H1 (cell line): ENCODE data around the gene METTL21A. TPM values are rescaled to one million over a fixed set of nuclear protein-coding genes. Genes with fewer than 3 reads are reported as not detected.

ENCODE experiments used
- CTCF ChIA-PET: fragments of 300-600 bp; sonication (Branson Sonifier 250); formaldehyde crosslinking; loops from one replicate; lab custom pipeline; 2021; ENCODE audit not compliant: partially characterized antibody; lab: Charles Lee
- POLR2A ChIA-PET: fragments of 300-600 bp; sonication (Branson Sonifier 250); formaldehyde crosslinking; loops from one replicate; lab custom pipeline; 2021; ENCODE audit warnings: inconsistent platforms; ENCODE audit not compliant: partially characterized antibody; lab: Charles Lee
- DNase-seq, 2 experiments: peaks; one replicate each; pipeline versions ENCODE4 v3.0.0 to v3.0.0-alpha.2; 2010 to 2022; ENCODE audit warnings: low spot score in 2 of 2, low read depth in 1 of 2, mixed read lengths in 1 of 2
- FAIRE-seq: peaks from 2 replicates; lab custom pipeline; 2011; peaks lifted over from hg19 to GRCh38; lab: Jason Lieb, UNC
- H2AFZ ChIP-seq: 2 replicates; pipeline ENCODE4 v1.8.1; 2012; ENCODE audit warnings: low read length, inconsistent platforms
- H2AK5ac ChIP-seq: 2 replicates; pipeline ENCODE4 v1.6.1; 2013; ENCODE audit warnings: low read depth, low read length
- H2BK120ac ChIP-seq: replicated peaks from 2 replicates; pipeline ENCODE3; 2013; ENCODE audit warnings: low read depth, low read length, inconsistent platforms
- H2BK12ac ChIP-seq: 2 replicates; pipeline ENCODE4 v1.6.1; 2013; ENCODE audit warnings: low read depth, low read length
- H2BK15ac ChIP-seq: 2 replicates; pipeline ENCODE4 v1.6.1; 2013; ENCODE audit warnings: low read length
- H2BK20ac ChIP-seq: 2 replicates; pipeline ENCODE4 v1.6.1; 2013; ENCODE audit warnings: low read length
- H2BK5ac ChIP-seq: 2 replicates; pipeline ENCODE4 v1.6.1; 2013; ENCODE audit warnings: low read depth, low read length
- H3K14ac ChIP-seq: 2 replicates; pipeline ENCODE4 v1.6.1; 2013; ENCODE audit warnings: inconsistent platforms; ENCODE audit not compliant: insufficient read length
- H3K18ac ChIP-seq: 2 replicates; pipeline ENCODE4 v1.6.1; 2013; ENCODE audit warnings: low read length; ENCODE audit errors: extremely low read depth
- H3K23ac ChIP-seq: 2 replicates; pipeline ENCODE4 v1.6.1; 2013; ENCODE audit warnings: inconsistent platforms; ENCODE audit not compliant: insufficient read length
- H3K23me2 ChIP-seq: 2 replicates; pipeline ENCODE4 v1.6.1; 2013; ENCODE audit warnings: low read depth, low read length
- H3K27ac ChIP-seq: 2 replicates; pipeline ENCODE4 v1.6.1; 2011; ENCODE audit warnings: low read depth, low read length, inconsistent platforms
- H3K27me3 ChIP-seq, 4 experiments: replicated peaks in 1 of 4; 1 replicate in 1 of 4; 2 replicates in 3 of 4; pipeline versions ENCODE4 v1.6.1 to v1.8.1; 2011 to 2013; ENCODE audit warnings: low read length in 3 of 4, mild to moderate bottlenecking in 3 of 4, inconsistent platforms in 2 of 4, mixed read lengths in 2 of 4, moderate library complexity in 1 of 4; ENCODE audit not compliant: control insufficient read depth in 3 of 4, insufficient read depth in 3 of 4; ENCODE audit errors: extremely low read depth in 1 of 4
- H3K36me3 ChIP-seq, 4 experiments: 2 replicates each; pipeline versions ENCODE4 v1.6.1 to v1.8.1; 2011 to 2013; ENCODE audit warnings: mild to moderate bottlenecking in 4 of 4, low read length in 3 of 4, moderate library complexity in 2 of 4, control low read depth in 1 of 4, inconsistent platforms in 1 of 4; ENCODE audit not compliant: insufficient read depth in 4 of 4, control insufficient read depth in 2 of 4
- H3K4ac ChIP-seq: replicated peaks from 2 replicates; pipeline ENCODE3; 2013; ENCODE audit warnings: low read length, low read depth, mixed read lengths, inconsistent platforms; ENCODE audit not compliant: insufficient read length
- H3K4me1 ChIP-seq, 4 experiments: replicated peaks in 1 of 4; 1 replicate in 1 of 4; 2 replicates in 3 of 4; pipeline versions ENCODE4 v1.6.1 to v1.8.1; 2011 to 2013; ENCODE audit warnings: low read length in 3 of 4, inconsistent platforms in 2 of 4, mixed read lengths in 1 of 4; ENCODE audit not compliant: insufficient read depth in 4 of 4, control insufficient read depth in 3 of 4
- H3K4me2 ChIP-seq, 2 experiments: 2 replicates each; pipeline versions ENCODE4 v1.6.1 to v1.8.1; 2011 to 2013; ENCODE audit warnings: low read depth in 2 of 2, low read length in 2 of 2, control low read depth in 1 of 2, inconsistent platforms in 1 of 2, mild to moderate bottlenecking in 1 of 2; ENCODE audit not compliant: insufficient read depth in 1 of 2
- H3K4me3 ChIP-seq, 4 experiments: fragments of 200-600, 300-600 bp in 1 of 4; sonication (generic), shearing (Covaris generic), sonication (Bioruptor Twin) in 1 of 4; 2 replicates each; pipeline versions ENCODE4 v1.5.1 to v1.8.1; 2011 to 2016; ENCODE audit warnings: low read length in 4 of 4, low read depth in 3 of 4, control low read depth in 2 of 4, inconsistent platforms in 2 of 4, mild to moderate bottlenecking in 2 of 4, mixed read lengths in 1 of 4, moderate library complexity in 1 of 4; ENCODE audit not compliant: insufficient read depth in 2 of 4; ENCODE audit errors: extremely low read depth in 1 of 4
- H3K56ac ChIP-seq: replicated peaks from 2 replicates; pipeline ENCODE3; 2013; ENCODE audit warnings: low read depth, mild to moderate bottlenecking, mixed read lengths, low read length, inconsistent platforms; ENCODE audit not compliant: insufficient read length
- H3K79me1 ChIP-seq: 2 replicates; pipeline ENCODE4 v1.6.1; 2013; ENCODE audit warnings: low read depth, low read length, control low read depth
- H3K79me2 ChIP-seq, 2 experiments: 2 replicates each; pipeline versions ENCODE4 v1.6.1 to v1.8.1; 2012 to 2013; ENCODE audit warnings: low read length in 2 of 2, mild to moderate bottlenecking in 2 of 2, inconsistent platforms in 1 of 2; ENCODE audit not compliant: insufficient read depth in 2 of 2, control insufficient read depth in 1 of 2
- H3K9ac ChIP-seq, 4 experiments: replicated peaks in 1 of 4; 1 replicate in 1 of 4; 2 replicates in 3 of 4; pipeline versions ENCODE4 v1.6.1 to v1.8.1; 2011 to 2013; ENCODE audit warnings: low read depth in 3 of 4, low read length in 3 of 4, control low read depth in 2 of 4, mild to moderate bottlenecking in 2 of 4, moderate library complexity in 2 of 4, inconsistent platforms in 1 of 4; ENCODE audit errors: extremely low read depth in 1 of 4
- H3K9me3 ChIP-seq, 2 experiments: 2 replicates each; pipeline versions ENCODE4 v1.6.1 to v1.8.1; 2012 to 2013; ENCODE audit warnings: mild to moderate bottlenecking in 2 of 2, moderate library complexity in 2 of 2, control low read depth in 1 of 2, inconsistent platforms in 1 of 2, low read depth in 1 of 2, low read length in 1 of 2, mixed read lengths in 1 of 2; ENCODE audit not compliant: insufficient read depth in 2 of 2
- H4K20me1 ChIP-seq, 2 experiments: replicated peaks in 1 of 2; 2 replicates each; pipeline versions ENCODE3 to v1.8.1; 2011 to 2013; ENCODE audit warnings: inconsistent platforms in 2 of 2, low read length in 2 of 2, mild to moderate bottlenecking in 1 of 2; ENCODE audit not compliant: insufficient read depth in 2 of 2, control insufficient read depth in 1 of 2
- H4K5ac ChIP-seq: 2 replicates; pipeline ENCODE4 v1.6.1; 2013; ENCODE audit warnings: low read length, low read depth, mixed read lengths, inconsistent platforms; ENCODE audit not compliant: insufficient read length
- H4K8ac ChIP-seq: 2 replicates; pipeline ENCODE4 v1.8.0; 2013; ENCODE audit warnings: mild to moderate bottlenecking, moderate library complexity, low read length, inconsistent platforms; ENCODE audit not compliant: insufficient read depth; ENCODE audit errors: extremely low read depth
- H4K91ac ChIP-seq: replicated peaks from 2 replicates; pipeline ENCODE3; 2013; ENCODE audit warnings: low read length, mixed read lengths, inconsistent platforms; ENCODE audit not compliant: insufficient read length
- SP4 ChIP-seq: IDR thresholded peaks from 2 replicates; pipeline ENCODE4 v1.6.1; 2012; ENCODE audit warnings: low read length, inconsistent platforms
- TAF1 ChIP-seq: IDR thresholded peaks from 2 replicates; pipeline ENCODE4 v1.6.1; 2011; ENCODE audit warnings: mild to moderate bottlenecking, low read depth, low read length
- WGBS, 2 experiments: shearing (Covaris generic) in 1 of 2; methylation state at CpG; one replicate each; pipeline versions ENCODE4 v1.1.6 to v1.1.7; 2013 to 2015; ENCODE audit warnings: low lambda C conversion rate in 2 of 2, mixed read lengths in 2 of 2, inconsistent platforms in 1 of 2, low coverage in 1 of 2, missing lambda C conversion rate in 1 of 2; ENCODE audit not compliant: insufficient replicate concordance in 2 of 2, insufficient coverage in 1 of 2, insufficient read length in 1 of 2; ENCODE audit errors: extremely low coverage in 1 of 2, missing lambda C conversion rate in 1 of 2; 5-methylcytosine and 5-hydroxymethylcytosine counted together
- polyA plus RNA-seq, 7 experiments: library from polyadenylated mRNA; depleted of rRNA in 3 of 7; stranded (reverse) in 5 of 7; unstranded in 2 of 7; fragments of >200 nt in 5 of 7; fragments of 200-250 nt in 2 of 7; gene quantifications; 1 replicate in 5 of 7; 2 replicates in 1 of 7; 4 replicates in 1 of 7; pipeline versions ENCODE4 v1.2.1 to v1.2.3, GENCODE V29; 2011 to 2013; ENCODE audit warnings: missing spikeins in 2 of 7, mixed read lengths in 2 of 7
- total RNA-seq: library from RNA; stranded (reverse); fragmentation: NEBNext Ultra II Directional; extraction: Animal tissue kit (Norgen Biotek cat#: 25700); gene quantifications from 2 replicates; pipeline ENCODE4 v1.2.1, GENCODE V29; 2021

The METTL21A gene
- total and polyA plus RNA-seq, 2 of the 8 experiments (the other 6 are each of a cell fraction or from before 2014, with no cell fraction given) = 36.2 to 55.0 TPM

- Histone ChIP-seq H2BK5ac (no peak overlapping the region), H3K27me3 (peaks cover 0 to 1% (median 0%) of the 10 kb centered on the region in 4 experiments; a peak in 1 of 7 replicates), H4K91ac (no peak overlapping the region), H3K4ac (no peak overlapping the region), H3K79me2 (no peaks in the 10 kb centered on the region), H2BK15ac (no peak overlapping the region), H2BK12ac (no peak overlapping the region), H2BK20ac (no peak overlapping the region)
- TF ChIP-seq TAF1 = no peak
- TF ChIP-seq SP4 = no peak
- TF ChIP-seq, all 59 proteins: peak for 0
- Histone ChIP-seq H3K36me3 (no peaks in the 10 kb centered on the region), H3K14ac (no peak overlapping the region), H3K27ac (no peak overlapping the region), H3K56ac (no peak overlapping the region), H3K4me2 (no peak overlapping the region), H3K18ac (no peak overlapping the region), H2BK120ac (no peak overlapping the region), H3K9me3 (0 out of 4 replicates have a peak, but pooled peaks cover 0 to 2% of the 10 kb centered on the region in 2 experiments), H4K8ac (no peak overlapping the region), H4K5ac (no peak overlapping the region), H3K23me2 (no peaks in the 10 kb centered on the region), H3K4me1 (no peaks in the 10 kb centered on the region), H3K79me1 (no peaks in the 10 kb centered on the region), H3K9ac (no peak overlapping the region), H3K4me3 (no peak overlapping the region), H2AFZ (no peak overlapping the region), H2AK5ac (no peak overlapping the region), H4K20me1 (no peaks in the 10 kb centered on the region), H3K23ac (no peak overlapping the region)
- 67% methylated on average over 1 of the region's 1 CpG; no CpG with 5 or more reads in 1 of the 2 experiments for WGBS, 2 experiments
- CTCF ChIA-PET = interaction anchor here (1.8 kb wide), 1 partner anchor 17 kb away, joined by 6 read pairs; no protein-coding TSS in a partner anchor
- FAIRE-seq = no peak
- POLR2A ChIA-PET = no interaction called here
- no peak for DNase-seq
Observed at GRCh38 chr2:207643892-207644291, 18.7 kb upstream of the METTL21A start.
